HG03354 (cell line): ENCODE results near the gene GIT2.
A peak's percentile ranks its signal among the peaks of the same experiment; 100 is the strongest.
"Not testable (repeated sequence)": the region's sequence is repeated elsewhere in the genome, so short reads cannot be mapped to it uniquely, and the experiment has no call there.

ENCODE experiments used
- ATAC-seq: cut with Tn5 transposase; IDR thresholded peaks from one replicate; pipeline ENCODE4 v1.9.1; 2021; ENCODE audit warnings: mild to moderate bottlenecking; ENCODE audit not compliant: unreplicated experiment, poor library complexity, severe bottlenecking

GIT2 gene

DNA sequence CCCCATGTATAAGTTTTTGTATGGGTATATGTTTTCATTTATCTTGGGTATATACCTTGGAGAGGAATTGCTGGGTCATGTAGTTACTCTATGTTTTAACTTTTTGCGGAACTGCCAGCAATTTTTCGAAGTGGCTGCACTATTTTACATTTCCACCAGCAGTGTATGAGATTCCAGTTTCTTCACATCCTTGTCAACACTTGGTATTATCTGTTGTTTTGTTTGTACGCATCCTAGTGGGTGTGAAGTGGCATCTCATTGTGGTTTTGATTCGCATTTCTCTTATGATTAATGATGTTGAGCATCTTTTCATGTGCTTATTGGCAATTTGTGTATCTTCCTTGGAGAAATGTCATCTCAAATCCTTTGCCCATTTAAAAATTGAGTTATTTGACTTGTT is 9.9 kb upstream of the GIT2 start:
- ATAC-seq, result no peak

DNA sequence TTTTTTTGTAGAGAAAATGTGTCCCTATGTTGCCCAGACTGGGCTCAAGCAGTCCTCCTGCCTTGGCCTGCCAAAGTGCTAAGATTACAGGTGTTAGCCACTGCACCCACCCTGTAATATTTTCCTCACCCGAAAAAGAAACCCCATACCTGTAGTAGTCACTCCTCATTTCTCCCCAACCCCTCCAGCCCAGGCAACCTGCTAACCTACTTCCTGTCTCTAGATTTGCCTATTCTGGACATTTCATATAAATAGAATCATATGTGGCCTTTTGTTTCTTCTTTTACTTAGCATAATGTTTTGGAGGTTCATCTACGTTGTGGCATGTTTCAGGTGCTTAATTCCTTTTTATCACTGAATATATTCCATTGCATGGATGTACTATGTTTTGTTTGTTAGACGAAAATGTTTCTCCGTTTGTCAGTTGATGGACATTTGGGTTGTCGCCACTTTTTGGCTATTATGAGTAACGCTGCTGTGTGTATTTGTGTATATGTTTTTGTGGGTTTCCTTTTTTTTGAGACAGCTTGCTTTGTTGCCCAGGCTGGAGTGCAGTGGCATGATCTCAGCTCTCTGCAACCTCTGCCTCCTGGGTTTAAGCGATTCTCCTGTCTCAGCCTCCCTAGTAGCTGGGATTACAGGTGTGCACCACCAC is 9.3 kb upstream of the GIT2 start:
- ATAC-seq, result peak; percentile 49

DNA sequence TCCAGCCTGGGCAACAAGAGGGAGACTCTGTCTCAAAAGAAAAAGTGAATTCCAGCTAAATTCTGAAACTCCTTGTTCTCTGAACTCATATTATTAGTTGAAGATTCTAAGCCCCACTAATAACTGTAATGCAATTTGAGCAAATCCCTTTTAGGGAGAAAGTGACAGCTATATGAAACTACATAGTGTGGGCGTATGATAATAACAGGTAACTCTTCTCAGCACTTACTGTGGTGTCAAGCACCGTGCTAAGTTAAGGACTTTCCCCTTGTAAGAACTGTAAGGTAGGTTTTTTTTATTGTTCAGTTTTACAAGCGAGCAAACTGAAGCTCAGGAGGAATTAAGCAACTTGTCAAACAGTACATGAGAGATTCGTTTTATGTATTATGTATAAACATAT is 8.4 kb upstream of the GIT2 start:
- ATAC-seq, result peak; percentile 49

DNA sequence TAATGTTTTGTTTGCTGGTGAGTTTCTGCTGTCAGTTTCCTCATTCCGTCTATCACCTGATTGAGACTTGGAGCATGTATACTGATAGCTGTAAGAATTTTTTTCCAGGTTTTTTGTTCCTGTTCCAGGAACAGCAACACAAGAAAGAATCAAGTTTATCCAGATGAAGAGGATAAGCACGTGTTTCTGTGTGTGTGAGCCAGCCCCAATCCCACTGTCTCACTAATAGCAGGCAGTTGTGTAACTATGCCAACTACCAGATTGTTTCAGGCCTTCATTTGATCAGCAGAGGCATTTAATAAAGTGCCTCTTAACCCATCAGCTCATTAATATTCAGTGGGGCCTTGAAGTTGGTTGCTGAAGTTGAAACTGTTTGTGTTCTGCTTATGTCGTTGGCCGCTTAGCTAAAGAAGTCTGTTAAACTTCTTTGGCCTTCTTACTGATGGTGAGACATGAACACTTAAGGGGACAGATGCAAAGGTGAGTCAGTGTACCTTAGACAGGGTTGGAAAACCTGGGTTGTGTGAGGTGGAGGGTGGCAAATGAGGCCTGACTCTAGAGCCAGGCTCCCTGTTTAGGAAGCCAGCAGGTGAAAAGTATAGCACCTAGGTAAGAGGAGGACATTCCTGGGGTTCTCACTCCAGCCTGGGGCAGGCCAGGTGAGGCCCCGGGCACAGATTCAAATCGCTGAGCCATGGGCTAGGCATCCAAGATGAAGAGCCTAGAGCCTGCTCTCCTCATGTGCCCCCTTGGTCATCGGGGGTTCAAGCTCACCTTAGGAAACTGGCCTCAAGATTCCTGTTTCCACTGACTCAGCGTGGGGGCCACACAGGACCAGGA is 6.7 kb upstream of the GIT2 start:
- ATAC-seq, result no peak

DNA sequence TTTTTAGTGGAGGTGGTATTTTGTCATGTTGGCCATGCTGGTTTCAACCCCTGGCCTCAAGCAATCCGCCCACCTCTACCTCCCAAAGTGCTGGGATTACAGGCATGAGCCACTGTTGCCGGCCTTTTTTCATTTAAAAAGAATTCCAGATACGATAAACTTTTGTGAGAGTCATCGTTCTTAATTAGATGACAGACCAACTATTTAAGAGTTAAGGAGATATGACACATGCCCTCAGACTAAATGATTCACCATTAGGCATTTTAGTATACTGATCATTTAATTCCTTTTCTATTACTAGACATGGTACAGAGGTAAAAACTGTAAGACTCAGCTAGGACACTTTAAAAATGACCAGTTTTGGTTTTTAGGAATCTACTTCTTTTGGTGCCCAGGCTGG is 5.4 kb upstream of the GIT2 start:
- ATAC-seq, result no peak

DNA sequence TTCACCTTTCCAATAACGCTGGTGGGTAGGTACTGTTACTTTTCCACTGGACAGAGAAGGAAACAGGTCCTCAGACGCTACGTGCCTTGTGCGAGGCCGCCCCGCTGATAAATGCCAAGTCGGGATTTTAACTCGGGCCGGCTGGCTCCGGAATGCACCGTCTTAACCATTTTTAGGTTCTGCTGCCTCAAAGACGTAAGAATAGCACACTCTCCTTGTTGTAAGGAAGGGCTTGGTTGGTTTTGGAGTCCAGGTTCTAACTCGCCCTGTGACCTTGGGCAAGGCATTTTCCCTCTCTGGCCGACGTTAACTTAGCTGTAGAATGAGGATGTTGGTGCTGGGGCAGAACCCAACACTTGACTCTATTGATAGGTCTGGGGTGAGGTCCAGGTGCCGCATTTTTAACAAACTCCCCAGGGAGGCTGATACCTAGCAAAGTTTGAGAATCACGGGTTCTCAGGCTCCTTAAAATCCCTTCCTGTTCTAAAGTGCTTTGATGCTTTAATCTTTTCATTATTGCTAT is 3.9 kb upstream of the GIT2 start:
- ATAC-seq, result no peak

DNA sequence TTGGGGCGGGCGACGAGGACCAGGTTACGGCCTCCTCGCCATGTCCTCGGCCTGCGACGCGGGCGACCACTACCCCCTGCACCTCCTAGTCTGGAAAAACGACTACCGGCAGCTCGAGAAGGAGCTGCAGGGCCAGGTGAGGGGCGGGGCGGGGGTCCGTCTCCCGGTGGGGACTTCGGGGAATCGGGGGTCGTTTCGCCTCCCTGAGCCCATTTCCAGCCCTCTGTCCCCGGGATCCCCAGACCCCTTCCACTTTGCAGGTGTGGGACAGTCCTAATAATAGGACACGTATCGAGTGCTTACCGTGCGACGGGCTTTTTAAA is 3.4 kb upstream of the GIT2 start:
- no peak for ATAC-seq

DNA sequence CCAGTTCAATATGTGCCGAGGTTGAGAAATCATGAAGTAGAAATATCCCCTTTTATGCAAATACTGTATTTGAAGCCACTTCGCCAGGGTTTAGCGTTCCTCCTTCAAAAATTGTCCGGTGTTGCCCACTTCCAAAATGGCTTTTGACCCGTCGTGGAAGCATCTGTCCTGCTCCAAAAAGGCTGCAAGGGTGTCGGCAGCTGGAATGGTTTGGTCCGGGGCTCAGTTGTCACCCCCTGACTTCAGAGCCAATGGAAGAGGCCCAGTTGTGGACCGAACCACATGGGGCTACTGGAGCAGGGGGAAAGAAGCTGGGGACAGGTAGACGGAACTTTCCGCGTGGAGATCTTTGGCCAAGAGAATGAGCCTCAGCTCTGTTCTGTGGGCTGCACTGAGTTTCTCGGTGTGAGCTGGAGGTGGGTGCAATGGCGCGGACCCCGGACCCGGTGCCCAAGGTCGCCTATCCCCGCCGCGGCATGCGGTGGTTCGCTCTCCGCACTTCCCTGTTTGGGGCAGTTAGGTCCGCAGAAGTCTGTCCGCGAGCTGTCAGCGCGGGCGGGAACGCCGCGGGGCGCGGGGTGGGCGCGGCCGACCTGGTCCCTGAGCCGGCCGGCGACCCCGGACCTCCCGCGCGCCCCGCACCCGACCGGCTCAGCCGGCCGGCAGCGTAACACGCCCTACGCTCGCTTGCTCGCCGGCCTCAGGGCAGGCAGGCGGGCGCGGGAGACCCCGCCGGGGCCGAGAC is 2.9 kb upstream of the GIT2 start, which contains the start of gene ANKRD13A:
TSS of gene ANKRD13A (plus strand) at position 527 of the 745 bp plus-strand sequence. CDS start 259 bp downstream, outside the sequence.
- ATAC-seq, result peak; percentile 61

DNA sequence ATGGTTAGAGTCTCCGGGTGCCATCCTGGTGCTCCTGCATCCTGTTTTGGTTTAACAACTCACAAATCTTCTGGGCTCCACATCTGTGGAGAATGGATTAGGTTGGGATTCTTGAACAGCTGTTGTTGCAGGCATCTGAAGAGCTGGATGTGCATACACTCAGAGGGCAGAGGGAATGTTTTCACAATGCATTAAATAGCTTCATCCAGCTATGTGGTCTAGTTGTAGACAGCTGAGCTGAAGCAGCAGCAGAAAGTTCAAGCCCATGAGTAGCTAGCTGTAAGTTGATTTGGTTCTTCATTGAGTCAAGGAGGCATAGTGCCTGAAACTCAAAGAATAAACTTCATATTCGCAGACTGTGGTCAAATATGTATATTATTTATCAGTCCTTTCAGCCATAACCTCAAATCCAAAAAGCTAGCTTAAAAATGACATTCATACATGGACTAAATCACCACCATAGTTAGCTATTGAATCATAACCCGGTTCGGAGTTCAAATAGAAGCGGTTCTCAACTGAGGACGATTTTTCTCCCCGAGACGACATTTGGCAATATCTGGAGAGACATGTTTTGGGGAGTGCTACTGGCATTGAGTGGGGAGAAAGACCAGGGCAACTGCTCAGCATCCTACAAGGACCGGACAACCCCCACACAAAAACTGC is 2.2 kb upstream of the GIT2 start:
- no peak for ATAC-seq

DNA sequence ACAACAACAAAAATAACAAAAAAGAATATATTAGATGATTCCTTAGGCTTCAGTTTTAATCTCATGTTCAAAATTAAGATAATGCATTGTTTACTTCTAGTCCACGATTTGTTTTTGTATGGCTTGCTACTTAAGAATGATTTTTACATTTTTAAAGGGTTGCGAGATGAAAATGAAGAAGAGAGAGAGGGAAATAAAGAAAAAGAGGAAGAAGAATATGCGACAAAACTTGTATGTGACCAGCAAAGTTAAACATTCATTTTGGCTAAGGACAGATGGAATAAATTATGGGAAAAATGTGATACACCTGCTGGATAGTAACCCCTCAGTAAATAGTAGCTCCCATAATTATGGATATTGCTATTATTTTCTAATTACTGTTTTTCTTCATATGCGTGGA is 1.2 kb upstream of the GIT2 start:
- no peak for ATAC-seq

DNA sequence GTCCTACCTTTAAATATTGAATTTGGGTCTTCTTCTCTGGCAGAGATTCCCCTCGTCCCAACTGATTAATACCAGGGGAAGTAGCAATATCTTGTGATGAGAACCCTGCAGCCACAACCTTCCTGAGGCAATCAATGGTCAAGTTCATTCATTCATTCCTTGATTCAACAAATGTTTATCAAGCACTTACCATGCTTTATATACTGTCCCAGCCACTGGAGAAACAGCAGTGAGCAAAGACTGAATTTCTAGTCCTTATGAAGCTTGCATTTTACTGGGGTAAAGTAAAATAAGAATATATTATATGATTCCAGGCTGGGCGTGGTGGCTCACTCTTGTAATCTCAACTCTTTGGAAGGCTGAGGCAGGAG is 300 bp upstream of the GIT2 start:
- ATAC-seq, result no peak

DNA sequence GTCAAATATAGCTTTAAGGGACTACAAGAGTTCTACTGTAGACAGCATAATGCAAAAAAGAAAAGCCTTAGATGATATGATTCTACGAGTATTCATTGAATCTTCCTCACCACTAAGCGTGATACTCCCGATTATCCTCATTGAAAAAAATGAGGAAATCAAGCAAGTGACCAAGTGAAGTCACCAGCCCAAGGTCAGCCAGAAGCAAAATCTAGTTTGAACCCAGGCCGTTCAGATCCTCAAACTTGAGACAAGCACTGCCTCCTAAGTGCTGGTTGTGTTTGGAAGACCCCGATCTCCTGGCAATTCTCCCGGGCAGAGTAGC is 845 bp downstream of the GIT2 start:
- ATAC-seq, result no peak

DNA sequence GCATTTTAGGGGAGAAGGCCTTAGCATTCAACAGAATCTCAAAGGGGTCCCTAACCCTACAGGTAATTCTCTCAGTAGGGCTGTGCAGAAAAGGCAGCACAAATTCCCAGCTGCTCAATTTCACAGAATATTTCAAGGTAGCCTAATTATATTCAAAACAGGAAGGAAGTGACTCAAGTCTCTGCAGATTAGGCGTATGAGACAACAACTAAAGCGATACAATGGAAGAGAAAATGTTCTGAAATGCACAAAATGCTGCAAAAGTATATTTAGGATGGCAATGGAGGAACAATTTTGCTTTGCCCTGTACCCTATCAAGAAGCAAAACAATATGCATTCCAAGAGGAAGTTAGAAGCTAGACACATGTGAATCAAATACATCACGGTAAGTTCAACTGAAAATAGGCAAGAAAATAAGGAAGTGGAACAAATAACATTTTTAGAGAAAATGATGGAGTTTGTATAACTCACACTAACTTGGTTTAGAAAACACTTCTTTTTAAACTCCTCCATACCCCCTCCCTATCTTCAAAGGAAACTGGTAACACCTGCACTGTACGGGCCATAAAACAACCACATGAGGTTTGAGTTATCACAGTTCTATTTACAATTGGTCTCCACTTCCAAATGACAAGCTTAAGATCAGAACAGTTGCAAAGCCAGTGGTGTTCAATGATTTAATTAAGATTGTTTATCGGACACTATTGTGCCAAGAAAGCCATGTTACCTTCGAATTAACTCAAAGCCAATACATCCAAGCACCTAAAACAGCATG is 1.6 kb downstream of the GIT2 start:
- ATAC-seq, result no peak

DNA sequence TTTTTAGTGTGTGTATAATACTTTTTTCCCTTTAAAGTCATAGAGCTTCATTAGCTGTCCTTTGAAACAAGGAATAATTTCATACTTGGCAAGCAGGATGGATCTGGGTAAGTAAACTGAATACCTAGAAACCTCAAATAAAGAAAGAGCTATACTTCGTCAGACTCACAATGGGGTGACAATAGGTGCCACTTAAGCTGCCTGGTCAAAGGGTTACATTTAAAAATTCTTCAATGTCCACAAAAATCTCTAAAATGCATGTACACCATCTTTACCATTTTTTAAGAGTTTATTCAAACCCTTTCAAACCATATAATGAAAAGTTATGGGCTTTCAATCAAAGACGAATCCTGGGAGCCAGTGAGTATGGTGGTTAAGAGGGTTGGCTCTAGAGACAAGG is 3.1 kb downstream of the GIT2 start:
- no peak for ATAC-seq

DNA sequence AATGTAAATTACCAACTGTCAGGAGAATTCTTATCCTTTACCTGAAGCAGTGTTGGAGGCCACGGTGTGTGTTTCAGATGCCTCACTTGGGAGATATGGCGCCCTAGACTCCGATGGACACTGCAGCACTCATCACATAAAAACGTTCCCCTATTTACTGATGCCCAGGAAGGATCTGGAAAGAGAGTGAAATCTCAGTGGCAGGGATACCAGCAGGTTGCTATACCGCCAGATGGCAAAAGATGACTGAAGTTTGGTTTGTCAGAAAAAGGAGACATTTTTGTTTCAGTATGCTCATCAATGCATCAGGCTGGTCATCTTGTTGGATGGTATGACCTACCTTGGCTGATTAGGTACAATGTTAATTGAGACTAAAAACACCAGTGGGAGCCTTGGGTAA is 4.6 kb downstream of the GIT2 start:
- no peak for ATAC-seq

DNA sequence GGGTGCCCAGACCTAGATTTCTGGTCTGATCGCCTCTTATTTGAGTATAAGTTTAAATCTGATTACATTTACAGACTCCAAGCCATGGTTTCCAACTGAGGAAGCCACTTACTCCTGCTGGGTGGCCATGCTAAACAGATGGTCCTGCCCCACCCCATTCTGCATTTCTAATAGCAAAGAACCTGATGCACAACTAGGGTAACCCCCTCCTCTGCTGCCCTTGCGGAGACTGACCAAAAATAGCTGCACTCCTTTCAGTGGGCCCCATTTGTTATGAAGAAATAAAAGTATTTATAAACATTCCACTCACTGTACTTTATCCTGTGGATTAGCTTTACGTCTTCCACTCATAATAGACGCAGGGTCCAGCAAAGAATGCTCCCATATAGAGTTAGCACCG is 6.8 kb downstream of the GIT2 start:
- no peak for ATAC-seq

DNA sequence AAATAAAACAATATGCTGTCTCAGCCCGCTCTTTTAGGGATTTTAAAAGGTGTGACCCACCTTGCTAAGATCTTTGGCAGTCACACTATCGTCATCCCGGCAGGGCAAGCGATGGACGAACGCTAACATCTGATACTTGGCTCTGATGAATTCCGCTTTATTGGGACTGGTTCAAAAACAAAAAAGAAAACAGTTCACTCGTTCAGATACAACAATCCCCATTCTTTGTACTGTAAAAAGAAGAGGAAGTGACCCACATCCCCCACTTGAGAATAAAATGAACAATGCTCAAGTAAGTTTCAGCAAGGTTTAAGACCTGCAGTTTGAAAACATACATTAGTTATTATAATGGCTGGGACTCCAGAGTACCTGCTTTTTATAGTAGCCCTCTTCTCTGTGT is 7.3 kb downstream of the GIT2 start:
- no peak for ATAC-seq

DNA sequence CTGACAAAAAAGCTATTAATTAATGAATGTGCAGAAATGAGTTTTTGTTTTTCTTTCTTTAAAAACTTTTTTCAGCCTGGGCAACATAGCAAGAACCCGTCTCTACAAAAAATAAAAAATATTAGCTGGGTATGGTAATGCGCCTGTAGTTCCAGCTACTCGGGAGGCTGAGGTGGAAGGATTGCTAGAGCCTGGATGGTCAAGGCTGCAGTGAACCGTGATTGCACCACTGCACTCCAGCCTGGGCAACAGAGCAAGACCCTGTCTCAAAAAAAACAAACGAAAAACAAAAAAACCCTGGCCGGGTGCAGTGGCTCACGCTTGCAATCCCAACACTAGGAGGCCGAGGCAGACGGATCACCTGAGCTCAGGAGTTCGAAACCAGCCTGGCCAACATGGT is 7.9 kb downstream of the GIT2 start:
- no peak for ATAC-seq

DNA sequence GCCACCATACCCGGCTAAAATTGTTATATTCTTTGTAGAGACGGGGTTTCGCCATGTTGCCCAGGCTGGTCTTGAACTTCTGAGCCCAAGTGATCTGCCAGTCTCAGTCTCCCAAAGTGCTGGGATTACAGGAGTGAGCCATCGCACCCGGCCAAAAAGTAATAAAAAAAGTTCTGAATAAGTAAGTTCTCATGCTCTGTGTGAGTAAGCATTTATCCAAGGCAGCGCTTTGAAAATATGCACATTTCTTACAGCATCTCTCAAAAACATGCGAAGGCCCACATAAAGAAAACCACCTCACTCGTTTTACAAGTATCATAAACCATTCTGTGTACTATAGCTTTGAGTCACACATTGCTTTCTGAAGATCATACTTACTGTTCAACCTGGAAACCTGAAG is 8.6 kb downstream of the GIT2 start:
- no peak for ATAC-seq

DNA sequence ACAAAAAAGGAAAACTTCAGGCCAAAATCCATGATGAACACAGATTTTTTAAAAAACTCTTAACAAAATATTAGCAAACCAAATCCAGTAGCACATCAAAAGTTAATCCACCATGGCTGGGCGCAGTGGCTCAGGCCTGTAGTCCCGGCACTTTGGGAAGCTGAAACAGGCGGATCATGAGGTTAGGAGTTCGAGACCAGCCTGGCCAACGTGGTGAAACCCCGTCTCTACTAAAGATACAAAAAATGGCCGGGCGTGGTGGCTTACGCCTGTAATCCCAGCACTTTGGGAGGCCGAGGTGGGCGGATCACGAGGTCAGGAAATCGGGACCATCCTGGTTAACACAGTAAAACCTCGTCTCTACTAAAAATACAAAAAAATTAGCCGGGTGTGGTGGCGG is 9.9 kb downstream of the GIT2 start:
- ATAC-seq, result not testable (repeated sequence)
